HG03521 (cell line): ENCODE results near the gene AHCYL1.
"Not testable (repeated sequence)": the region's sequence is repeated elsewhere in the genome, so short reads cannot be mapped to it uniquely, and the experiment has no call there.

Source experiments
- ATAC-seq: cut with Tn5 transposase; IDR thresholded peaks from one replicate; pipeline ENCODE4 v1.9.1; 2021; ENCODE audit warnings: mild to moderate bottlenecking, moderate library complexity; ENCODE audit not compliant: unreplicated experiment

Gene AHCYL1

DNA sequence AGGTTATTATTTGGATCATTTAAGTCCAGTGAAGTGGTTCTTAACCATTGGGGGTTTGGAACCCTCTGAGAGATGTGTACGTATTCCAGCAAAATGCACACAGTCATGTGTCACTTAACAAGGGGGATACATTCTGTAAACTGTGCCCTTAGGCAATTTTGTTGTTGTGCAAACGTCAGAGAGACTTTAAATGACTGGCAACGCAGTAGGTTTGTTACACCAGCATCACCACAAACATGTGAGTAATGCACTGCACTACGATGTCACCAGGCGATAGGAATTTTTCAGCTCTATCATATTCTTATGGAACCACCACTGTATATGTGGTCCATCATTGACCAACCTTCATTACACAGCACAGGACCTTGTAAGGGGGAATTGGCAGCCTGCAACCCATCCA lies 11.9 kb downstream of the AHCYL1 start:
- no peak for ATAC-seq

DNA sequence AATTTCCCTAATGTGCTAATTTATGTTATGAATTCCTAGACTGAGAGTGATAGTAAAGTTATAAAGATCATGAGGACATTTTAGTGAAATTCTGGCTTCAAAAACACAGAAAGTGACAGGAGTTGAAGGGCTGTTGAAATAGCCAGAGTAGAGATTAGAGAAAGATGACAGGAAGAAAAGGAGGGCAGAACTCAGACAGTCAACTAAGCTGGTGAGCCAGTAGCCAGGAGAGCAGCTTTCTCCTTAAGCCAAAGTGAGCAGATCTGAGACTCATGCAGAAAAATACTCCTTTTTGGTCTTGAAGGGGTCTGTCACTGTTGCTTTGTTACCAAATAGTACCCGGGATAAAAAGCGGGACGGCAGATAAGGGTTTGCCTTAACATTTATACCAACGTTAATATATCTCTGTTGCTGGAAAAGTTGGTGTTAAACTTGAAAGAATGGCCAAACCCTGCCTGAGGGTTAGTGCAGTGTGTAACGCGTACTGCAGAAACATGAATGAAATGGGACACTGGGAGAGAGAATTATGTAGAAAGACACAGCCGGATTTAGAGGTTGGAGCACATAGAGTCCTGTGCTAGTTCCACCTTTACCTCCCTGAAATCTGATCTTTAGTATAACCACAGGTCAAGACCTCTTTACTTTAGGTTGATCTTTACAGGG lies 12.8 kb downstream of the AHCYL1 start:
- no peak for ATAC-seq

DNA sequence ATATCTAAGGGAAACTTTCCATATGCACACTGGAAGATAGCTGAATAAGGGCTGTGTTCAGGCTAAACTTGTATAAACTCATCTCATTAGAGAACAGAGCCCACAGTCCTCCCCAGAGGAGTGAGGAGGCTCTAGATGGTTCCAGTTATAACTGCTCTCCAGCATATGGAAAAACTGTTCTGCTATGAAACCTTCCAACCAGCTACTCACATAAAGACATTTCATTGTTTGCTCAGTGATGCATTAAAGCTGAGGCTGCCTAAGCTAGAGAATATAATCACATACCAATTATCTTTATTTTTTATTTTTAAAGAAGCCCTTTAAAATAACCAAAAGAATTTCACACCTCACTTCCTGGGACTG lies 13.3 kb downstream of the AHCYL1 start:
- ATAC-seq: no peak

DNA sequence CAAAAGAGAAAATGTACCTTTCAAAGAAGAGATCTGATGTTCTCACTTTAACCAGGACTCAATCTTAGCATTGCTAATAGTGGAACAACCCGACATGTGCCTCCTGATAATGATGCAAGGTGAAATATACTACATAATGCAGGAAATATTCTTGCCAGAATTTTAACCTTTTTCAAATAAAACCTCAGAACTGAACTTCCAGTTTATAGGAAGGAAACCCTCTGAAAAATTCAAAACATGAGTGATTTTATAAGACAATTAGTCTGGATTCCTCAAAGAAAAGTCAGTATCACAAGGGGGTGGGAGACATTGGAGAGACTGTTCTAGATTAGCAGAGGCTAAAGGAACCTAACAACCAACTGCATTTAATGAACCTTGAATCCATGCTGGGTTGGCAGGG lies 18.1 kb downstream of the AHCYL1 start:
- no peak for ATAC-seq

DNA sequence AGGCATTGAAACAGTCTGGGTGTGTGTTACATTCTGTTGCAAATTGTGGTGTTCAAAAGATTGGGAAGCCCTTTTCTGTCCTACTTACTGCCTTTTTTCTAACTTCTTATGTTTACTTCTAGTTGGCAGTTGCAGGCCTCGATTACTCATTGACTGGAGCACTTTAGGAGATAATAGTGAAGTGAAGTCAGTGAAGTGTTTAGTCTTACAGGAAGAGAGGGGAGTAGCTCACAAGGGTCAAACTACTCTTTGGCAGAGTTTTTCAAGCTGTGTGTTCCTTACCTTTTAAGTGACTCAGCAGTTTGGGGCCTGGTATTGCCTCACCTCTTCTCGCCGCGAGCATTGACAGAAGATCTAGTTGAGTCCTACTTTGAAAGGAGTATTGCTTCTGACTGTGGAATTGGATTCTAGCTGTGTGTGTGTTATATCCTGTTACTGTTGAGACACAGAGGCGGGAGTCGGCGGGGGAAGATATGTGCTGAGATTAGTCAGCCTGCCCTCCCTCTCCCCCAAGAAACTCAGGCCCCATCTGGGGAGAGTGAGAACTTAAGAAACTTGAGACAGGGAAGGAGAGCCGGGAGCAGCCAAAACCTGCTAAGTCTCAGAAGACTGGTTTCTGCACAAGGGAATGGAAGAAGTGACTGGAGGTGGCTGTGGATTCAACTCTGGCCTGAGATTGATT lies 19.3 kb downstream of the AHCYL1 start:
- ATAC-seq: no peak

DNA sequence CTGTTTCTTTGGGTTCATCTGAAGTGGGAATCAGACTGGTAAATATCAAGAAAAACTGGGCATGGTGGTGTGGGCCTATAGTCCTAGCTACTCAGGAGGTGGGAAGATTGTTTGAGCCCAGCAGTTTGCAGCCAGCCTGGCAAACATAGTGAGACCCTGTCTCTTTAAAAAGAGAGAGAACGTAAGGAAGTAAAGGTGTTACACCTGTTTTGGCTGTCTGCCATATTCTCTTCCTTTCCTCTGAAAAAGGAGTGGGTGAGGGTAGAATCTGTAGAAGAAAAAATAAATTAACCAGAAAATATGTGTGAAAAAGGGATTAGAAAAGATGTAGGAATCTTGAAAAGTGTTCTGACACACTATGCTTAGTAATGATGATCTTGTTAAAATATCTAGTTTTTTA lies 20.0 kb downstream of the AHCYL1 start:
- no peak for ATAC-seq

DNA sequence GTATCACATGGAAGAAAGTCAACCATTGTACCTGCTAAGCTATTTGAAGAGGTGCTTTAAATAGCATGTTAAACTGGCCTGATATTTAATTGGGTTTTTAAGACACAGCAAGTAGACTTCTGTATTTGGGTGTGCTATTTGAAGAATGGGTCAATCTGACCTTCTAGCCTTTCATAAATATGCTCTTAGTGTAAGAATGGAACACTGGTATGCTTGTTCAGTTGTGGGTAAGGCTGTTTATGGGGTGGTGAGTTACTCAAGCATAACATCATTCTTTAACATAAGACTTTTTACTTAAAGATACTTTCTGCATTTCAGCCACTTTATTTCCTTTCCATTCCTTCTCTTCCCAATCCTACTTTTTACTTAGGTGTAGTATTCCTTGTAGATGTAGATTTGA lies 21.4 kb downstream of the AHCYL1 start:
- no peak for ATAC-seq

DNA sequence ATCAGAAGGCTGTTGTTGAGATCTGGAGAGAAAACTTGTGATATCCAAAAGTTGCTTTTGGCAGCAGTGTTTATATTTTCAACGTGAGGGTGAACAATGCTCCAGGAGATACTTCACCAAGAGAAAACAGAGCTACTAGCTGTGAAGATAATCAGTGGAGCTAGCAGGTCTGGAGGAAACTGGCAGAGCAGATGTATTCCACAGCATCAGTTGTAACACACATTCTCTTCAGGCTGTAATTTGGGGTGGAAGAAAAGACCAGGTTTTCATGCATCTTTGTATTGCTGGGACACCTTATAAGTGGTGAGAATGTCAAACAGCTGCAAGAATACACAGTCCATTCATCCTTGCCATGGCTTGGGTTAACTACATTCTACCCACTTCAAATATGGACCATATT lies 22.0 kb downstream of the AHCYL1 start:
- no peak for ATAC-seq

DNA sequence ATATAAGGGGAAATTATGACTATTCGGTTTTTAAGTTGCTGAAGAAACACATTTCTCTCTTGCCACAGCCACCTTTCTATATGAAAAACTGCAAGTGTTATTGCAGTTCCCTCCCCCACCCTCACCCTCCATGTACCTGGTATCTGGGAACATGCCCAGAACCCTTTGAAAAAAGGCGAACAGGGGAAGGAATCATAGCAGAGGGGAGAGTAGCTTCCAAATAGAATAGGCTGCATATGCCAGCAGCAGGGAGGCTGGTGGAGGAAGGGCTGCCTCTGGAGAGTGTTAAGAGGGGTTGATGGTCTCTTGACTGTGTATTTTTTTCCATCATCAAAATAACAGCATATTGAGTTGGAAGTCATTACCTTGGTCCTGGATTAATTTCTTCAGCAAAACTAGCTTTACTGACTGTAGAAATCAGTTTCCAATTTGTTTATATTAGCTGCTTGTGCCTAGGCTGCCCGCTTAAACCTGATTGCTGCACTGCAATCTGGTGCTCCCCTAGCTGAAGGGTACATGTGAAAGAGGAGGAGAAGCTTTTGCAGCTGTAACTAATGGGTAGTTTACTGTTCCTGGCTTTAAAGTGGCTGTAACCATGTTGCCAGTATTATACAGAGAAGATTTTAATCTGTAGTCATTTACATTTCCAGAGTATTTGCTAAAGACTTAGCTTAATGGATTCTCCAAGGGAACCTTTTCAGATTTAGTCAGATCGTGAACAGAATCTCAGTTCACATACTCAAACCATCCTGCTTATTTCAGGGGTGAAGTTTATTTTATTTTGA lies 22.7 kb downstream of the AHCYL1 start:
- ATAC-seq: no peak

DNA sequence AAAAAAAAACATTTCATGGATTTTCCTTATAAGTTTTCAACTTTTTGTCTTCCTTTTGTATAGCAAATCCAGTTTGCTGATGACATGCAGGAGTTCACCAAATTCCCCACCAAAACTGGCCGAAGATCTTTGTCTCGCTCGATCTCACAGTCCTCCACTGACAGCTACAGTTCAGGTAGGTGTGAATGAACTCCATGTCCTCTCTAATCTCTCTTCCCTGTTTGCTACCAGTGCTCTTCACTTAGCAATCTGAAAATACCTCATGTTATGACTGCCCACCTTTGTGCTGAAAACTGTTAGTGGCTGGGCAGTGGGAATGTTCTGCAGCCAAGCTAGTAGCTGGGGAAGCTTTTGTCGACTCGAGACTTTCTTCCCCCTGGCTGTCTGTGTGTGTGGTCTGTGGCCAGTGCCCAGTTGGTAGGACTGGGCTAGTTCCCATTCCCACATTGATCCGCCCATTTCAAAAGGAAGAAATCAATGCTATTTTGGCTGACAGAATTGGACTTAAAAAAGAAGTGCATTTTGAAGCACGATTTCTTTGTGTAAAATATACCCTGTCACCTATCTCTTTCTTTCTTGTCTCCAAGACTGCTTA lies 24.5 kb downstream of the AHCYL1 start:
- ATAC-seq: no peak

DNA sequence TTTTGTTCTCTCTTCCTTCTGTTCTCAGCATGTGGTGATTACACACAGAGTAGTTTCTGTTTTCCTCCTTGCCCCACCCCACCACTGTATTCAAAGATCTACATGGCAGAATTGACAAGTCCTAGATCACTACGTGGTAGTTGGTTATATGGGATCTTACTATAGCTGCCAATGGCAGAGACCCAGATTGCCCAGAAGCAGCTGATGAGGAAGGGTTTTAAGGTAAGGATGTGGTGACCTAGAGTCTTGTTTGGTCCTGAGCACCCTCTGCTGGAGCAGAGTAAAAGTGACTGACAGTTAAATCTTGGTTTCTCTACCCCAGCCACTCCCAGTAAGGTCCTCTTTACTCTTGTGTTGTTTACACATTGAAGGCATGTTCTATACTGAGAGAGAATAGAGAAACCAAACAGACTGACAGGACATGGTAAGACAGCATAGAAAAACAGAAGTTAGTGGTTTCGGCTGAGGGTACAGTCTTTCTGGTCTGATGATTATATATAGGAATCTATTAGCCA lies 27.0 kb downstream of the AHCYL1 start:
- peak; percentile 92 for ATAC-seq

DNA sequence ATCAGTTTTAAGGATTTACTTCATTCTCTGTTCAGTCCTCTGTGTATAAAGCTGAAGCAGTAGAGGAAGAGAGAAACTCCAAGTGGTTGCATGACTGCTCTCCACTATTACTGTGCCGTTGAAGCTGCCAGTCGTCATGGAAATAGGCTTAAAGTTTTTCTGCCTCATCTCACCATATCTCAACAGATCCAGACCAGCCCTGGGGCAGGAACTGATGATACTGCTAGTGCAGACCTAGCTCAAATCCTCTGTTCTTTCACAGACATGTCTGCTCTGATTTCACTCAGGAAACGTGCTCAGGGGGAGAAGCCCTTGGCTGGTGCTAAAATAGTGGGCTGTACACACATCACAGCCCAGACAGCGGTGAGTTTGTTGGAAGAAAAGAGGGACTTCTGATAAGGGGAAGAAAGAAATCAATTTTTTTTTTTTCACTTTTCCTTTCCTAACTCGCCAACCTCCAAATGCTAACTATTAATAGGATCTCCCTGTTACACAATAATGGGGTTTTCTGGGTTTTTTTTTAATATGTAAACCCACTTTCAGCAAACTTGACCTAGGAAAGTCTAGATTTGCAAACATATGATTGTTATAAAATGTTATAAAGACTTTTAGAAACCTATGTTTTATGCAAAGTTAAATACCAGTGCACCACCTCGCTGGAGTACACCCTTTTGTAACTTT lies 27.7 kb downstream of the AHCYL1 start:
- ATAC-seq: peak; percentile 69

DNA sequence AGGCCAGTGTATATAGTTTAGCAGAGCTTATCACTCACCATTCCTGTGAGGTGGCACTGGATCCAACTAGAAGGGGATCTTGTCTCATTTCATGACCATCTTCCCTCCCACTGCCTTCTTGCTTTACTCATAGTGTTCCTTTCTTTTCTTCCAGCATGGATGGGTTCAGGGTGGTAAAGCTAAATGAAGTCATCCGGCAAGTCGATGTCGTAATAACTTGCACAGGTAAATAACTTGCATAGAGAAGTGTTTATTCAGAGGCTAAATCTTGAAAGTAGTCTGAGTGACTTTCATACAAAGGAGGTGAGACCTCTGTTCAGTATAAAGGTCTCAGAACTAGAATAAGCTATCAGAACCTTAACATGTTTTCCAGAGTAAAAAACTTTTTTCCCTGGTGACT lies 33.2 kb downstream of the AHCYL1 start:
- ATAC-seq: no peak

DNA sequence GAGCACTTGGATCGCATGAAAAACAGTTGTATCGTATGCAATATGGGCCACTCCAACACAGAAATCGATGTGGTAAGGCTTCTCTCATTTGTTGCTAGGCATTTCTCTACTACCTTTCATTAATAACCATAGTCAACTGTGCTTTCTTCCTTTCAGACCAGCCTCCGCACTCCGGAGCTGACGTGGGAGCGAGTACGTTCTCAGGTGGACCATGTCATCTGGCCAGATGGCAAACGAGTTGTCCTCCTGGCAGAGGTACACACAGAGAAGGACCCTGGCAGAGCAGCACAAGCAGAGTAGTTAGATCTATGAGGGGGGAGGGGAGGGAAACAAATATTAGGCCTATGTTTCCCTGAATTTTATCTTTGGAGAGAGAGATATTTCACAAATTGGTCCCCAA lies 33.8 kb downstream of the AHCYL1 start:
- ATAC-seq: no peak

DNA sequence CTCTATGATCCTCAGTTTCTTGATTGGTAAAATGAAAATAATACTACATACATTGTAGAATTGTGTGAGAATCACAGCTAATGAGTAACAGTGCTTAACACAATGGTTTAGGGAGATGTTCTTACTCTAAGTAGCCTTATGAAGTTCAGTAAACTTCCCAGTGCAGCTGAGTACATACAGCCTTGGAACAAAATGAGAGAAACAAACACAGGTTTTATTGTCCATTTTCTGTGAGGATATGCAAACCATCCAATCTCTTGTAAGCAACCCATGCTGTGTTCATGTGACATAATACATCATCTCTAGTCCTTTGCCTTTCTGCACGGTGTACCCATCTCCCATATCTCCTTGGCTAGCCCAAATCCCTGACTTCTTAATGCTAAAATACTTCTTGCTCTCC lies 35.2 kb downstream of the AHCYL1 start:
- no peak for ATAC-seq

DNA sequence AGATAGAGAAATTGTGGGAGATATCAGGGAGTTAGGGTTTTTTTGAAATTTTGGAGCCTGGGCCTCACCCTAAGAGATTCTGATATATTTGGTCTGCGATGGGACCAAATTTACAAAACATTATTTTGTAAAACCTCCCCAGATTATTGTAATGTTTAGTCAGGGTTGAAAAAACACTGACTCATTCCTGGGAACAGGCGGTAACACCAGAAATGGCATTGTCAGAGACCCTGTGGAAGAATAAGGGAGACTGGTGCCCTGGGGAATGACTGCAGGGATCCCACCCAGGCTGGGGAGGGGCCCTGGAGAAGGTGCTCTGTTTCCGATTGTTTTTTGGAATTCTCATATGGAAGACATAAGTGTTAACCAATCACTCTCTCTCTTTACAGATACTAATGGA lies 36.7 kb downstream of the AHCYL1 start:
- ATAC-seq: no peak

DNA sequence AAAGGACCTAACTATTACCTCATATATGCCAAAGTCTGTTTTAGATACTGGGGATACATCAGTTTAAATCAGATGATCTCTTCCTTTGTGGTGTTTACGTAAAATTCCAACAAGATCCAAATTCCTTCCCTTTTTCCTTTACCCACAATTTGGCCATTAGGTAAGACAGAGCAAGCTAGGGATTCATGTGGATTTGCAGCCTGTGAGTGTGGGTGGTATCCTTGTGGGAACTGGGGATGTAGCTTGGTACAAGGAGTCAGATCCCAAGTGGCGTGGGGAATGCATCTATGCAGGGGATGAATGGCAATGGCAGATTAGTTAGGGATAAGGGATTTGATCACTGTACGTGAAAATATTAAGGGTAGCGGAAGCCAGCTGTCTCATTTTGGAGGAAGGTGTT lies 40.0 kb downstream of the AHCYL1 start:
- no peak for ATAC-seq

DNA sequence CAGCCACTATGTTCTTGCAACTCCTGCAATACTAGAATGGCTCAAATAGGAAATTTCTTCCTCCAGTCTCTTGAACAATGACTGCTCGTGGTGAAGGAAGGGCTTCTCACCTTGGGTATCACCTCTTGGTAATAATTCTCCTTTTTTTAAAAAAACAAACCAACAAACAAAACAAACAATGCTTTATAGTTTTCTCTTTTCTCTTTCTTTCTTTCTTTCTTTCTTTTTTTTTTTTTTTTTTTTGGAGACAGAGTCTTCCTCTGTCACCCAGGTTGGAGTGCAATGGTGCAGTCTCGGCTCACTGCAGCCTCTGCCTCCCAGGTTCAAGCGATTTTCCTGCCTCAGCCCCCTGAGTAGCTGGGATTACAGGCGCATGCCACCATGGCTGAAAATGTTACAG lies 46.1 kb downstream of the AHCYL1 start:
- ATAC-seq: not testable (repeated sequence)

DNA sequence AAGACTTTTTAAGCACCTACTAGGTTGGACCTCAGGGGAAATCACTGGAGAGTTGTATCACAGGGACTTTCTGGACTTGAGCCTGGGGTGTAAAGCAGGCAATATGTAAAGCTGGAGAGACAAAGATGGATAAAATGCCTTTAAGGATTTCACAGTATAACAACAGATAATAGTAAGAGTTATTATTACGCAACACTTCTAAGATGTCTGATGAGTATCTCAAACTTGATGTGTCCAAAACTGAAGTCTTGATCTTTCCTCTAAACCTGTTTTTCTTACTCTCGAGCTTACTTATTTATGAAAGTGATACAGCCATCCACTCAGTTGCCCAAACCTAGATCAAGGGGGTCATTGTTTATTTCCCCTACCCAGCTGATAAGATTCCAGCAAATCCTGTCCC lies 47.8 kb downstream of the AHCYL1 start:
- ATAC-seq: no peak

DNA sequence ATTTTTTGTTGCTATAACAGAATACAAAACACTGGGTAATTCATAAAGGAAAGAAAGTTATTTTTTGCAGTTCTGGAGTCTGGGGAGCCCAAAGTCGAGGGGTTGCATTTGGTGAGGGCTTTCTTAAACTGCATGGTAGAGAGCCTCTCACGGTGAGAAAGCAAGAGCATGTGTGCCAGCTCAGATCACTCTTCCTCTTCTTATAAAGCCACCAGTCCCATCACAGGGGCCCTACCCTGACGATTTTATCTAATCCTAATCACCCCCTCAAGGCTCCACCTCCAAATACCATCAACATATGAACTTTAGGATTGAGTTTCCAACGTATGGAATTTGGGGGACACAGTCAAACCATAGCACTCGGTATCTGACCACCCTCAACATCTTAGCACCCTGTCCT lies 48.9 kb downstream of the AHCYL1 start:
- ATAC-seq: no peak

DNA sequence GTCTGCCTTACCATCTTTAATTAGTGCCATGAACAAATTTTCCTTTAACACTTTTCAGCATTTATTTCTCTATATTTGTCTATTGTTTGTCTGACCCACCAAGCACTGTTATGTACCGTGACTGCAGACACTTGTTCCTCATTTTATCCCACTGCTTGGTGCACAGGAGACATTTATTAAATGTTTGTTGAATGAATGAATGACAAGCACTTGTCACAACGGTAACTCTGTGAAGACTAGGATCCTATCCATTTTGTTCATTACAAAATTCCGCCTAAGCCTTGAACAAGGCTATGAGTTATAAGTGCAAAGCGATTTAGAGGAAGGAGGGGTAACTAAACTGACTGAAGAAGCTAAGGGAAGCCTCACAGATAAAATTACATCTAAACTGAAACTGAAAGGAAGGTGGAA lies 49.5 kb downstream of the AHCYL1 start:
- ATAC-seq: no peak
